Prostate gland (tissue), 2 donors: Measurements from ENCODE around the gene EPGN. TPM values are rescaled to one million over a fixed set of nuclear protein-coding genes. Genes with fewer than 3 reads are reported as not detected.

Experiments used
- DNase-seq: peaks from one replicate; pipeline ENCODE4 v3.0.0-alpha.2; 2019; ENCODE audit warnings: low spot score
- H3K27ac ChIP-seq, 2 donors: fragments of 200-600 bp; sonication (generic); 2 replicates each; pipeline ENCODE4 v1.5.1; 2017 to 2019
- H3K27me3 ChIP-seq: fragments of 200-600 bp; sonication (generic); replicated peaks from 2 replicates; pipeline ENCODE4 v1.5.1; 2019; ENCODE audit not compliant: insufficient read depth
- H3K36me3 ChIP-seq, 2 donors: fragments of 200-600 bp; sonication (generic); 1 replicate in 1 of 2; 2 replicates in 1 of 2; pipeline versions ENCODE4 v1.5.1 to v1.8.1; 2017 to 2019
- H3K4me1 ChIP-seq: fragments of 200-600 bp; sonication (generic); replicated peaks from 2 replicates; pipeline ENCODE4 v1.5.1; 2019
- H3K4me3 ChIP-seq, 2 donors: fragments of 200-600 bp; sonication (generic); 2 replicates each; pipeline ENCODE4 v1.5.1; 2017 to 2019
- H3K9me3 ChIP-seq: fragments of 200-600 bp; sonication (generic); 2 replicates; pipeline ENCODE4 v1.5.1; 2017
- POLR2A ChIP-seq: fragments of 450-650 bp; IDR thresholded peaks from one replicate; pipeline ENCODE4 v1.6.1; 2016; ENCODE audit warnings: antibody characterized with exemption, mild to moderate bottlenecking
- POLR2AphosphoS5 ChIP-seq: sonication (generic); formaldehyde crosslinking; IDR thresholded peaks from one replicate; pipeline ENCODE4 v1.6.1; 2017; ENCODE audit warnings: antibody characterized with exemption
- WGBS: methylation state at CpG from one replicate; pipeline ENCODE4 v1.1.5; 2018; 5-methylcytosine and 5-hydroxymethylcytosine counted together
- intact Hi-C: fragments of 100-400 bp; cut with DNase I; formaldehyde crosslinking; loops from one replicate; pipeline ENCODE4 v1.14.2; 2022
- total RNA-seq, 2 donors: library from RNA; depleted of rRNA; stranded (reverse); fragments of >200 nt; gene quantifications; one replicate each; pipeline ENCODE4 v1.1.0, GENCODE V29; 2016
- TF ChIP-seq, protein P1 (sequence below), 4 experiments: fragments of 200-600 bp in 2 of 4; fragments of 450-650 bp in 2 of 4; sonication (generic) in 2 of 4; IDR thresholded peaks; 1 replicate in 3 of 4; 2 replicates in 1 of 4; pipeline ENCODE4 v1.5.1; 2016 to 2019; ENCODE audit warnings: antibody characterized with exemption in 4 of 4, mild to moderate bottlenecking in 2 of 4, moderate library complexity in 2 of 4

Gene EPGN
- total RNA-seq, 2 donors from 2014 or later = not detected

GRCh38 chr4:74266081-74266480, 42.2 kb upstream of the EPGN start:
- DNase-seq = no peak
- H3K27me3 ChIP-seq = no peaks in the 10 kb centered on the region
- no peaks in the 10 kb centered on the region for H3K4me1 ChIP-seq
- no peaks in the 10 kb centered on the region for H3K36me3 ChIP-seq
- H3K9me3 ChIP-seq = no peaks in the 10 kb centered on the region
- TF ChIP-seq POLR2AphosphoS5 = no peak
- TF ChIP-seq POLR2A = no peak
- TF ChIP-seq, protein P1, sequence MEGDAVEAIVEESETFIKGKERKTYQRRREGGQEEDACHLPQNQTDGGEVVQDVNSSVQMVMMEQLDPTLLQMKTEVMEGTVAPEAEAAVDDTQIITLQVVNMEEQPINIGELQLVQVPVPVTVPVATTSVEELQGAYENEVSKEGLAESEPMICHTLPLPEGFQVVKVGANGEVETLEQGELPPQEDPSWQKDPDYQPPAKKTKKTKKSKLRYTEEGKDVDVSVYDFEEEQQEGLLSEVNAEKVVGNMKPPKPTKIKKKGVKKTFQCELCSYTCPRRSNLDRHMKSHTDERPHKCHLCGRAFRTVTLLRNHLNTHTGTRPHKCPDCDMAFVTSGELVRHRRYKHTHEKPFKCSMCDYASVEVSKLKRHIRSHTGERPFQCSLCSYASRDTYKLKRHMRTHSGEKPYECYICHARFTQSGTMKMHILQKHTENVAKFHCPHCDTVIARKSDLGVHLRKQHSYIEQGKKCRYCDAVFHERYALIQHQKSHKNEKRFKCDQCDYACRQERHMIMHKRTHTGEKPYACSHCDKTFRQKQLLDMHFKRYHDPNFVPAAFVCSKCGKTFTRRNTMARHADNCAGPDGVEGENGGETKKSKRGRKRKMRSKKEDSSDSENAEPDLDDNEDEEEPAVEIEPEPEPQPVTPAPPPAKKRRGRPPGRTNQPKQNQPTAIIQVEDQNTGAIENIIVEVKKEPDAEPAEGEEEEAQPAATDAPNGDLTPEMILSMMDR (IDR thresholded peaks at IDR 0.05) = no peak
- no peak overlapping the region for H3K4me3 ChIP-seq
- no peak overlapping the region for H3K27ac ChIP-seq
- intact Hi-C loops = no loop called here

DNA sequence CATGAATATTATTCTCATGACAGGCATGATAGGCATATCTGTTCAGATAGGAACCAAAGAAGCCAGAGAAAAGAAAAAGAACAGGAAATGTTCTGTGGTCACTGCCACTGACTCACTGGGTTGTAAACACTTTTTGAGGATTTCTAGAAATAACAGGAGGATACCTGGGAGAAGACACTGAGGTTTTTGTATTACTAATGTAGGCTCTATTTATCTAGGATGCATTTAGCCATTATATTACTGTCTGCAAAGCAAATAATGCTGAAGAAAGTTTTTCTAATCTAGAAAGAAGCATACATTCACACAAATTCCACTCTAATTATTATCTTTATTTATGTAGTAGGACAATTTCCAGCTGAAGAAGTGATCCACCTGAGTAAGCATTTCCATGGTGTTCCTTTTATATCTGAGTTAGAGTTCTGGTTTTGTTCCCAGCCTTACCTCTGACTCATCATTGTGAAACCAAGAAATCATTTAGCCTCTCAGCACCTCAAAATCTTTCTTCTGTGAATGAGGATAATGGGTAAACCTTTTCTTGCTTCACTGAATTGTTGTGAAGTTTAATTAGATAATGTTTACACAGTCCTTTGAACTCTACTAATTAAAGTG, 40.2 kb upstream of the EPGN start:
- Histone ChIP-seq H3K27me3 (no peaks in the 10 kb centered on the region), H3K27ac (no peak overlapping the region), H3K9me3 (no peaks in the 10 kb centered on the region), H3K4me3 (no peak overlapping the region), H3K36me3 (no peaks in the 10 kb centered on the region), H3K4me1 (no peaks in the 10 kb centered on the region)
- intact Hi-C loops = no loop called here
- no peak for DNase-seq
- TF ChIP-seq, protein P1 (IDR thresholded peaks at IDR 0.05) = no peak
- TF ChIP-seq POLR2AphosphoS5 (no peak), POLR2A (no peak)

DNA sequence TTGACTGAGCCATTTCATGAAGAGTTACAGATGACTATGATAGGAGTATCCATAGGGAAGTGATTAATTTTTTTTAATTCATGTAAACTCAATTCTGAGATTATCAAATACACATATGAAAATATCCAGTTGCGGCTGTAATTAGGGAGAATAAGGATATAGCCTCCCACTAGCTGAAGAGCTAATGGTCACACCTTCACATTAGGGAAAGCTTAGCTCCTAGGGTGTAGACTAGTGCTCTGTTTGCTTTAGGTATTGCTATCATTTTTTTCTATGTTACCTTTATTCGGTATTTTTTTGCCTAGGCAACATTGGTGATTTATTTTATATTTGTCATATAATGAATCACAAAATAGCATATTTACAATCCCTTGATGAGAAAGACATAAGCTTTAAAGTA, 39.6 kb upstream of the EPGN start:
- H3K9me3 ChIP-seq = no peaks in the 10 kb centered on the region
- H3K4me1 ChIP-seq = no peaks in the 10 kb centered on the region
- TF ChIP-seq POLR2AphosphoS5 (no peak), POLR2A (no peak)
- TF ChIP-seq, protein P1 (IDR thresholded peaks at IDR 0.05) = no peak
- no peaks in the 10 kb centered on the region for H3K36me3 ChIP-seq
- intact Hi-C loops = no loop called here
- H3K27ac ChIP-seq = no peak overlapping the region
- no peak overlapping the region for H3K4me3 ChIP-seq
- H3K27me3 ChIP-seq = no peaks in the 10 kb centered on the region
- 89% methylated on average over 2 of the region's 2 CpGs for WGBS
- DNase-seq = no peak

DNA sequence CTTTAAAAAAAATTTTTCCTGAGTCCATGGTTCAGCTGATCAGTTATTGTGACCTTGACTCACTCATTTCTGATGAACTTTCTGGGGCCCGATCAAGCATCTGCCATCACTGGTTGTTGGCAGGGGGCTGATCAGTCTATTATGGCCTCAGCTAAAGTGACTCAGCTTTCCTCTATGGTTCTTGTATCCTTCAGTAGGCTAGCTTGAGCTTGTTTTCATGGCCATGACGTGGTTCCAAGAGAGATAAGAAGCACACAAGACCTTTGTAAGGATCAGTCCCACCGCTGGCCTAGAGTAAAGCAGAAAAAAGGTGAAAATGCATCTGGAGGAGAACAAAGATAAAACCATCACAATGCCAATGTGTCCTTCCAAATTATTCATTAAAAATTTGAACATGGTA, 29.8 kb upstream of the EPGN start:
- intact Hi-C loops = no loop called here
- no peak overlapping the region for H3K4me3 ChIP-seq
- no peaks in the 10 kb centered on the region for H3K36me3 ChIP-seq
- H3K27me3 ChIP-seq = no peaks in the 10 kb centered on the region
- no peak overlapping the region for H3K27ac ChIP-seq
- H3K9me3 ChIP-seq = no peaks in the 10 kb centered on the region
- DNase-seq = no peak
- TF ChIP-seq POLR2AphosphoS5 (no peak), POLR2A (no peak)
- TF ChIP-seq, protein P1 (IDR thresholded peaks at IDR 0.05) = no peak
- H3K4me1 ChIP-seq = no peaks in the 10 kb centered on the region
- 85% methylated on average over 3 of the region's 3 CpGs for WGBS

GRCh38 chr4:74279716-74280115, 28.6 kb upstream of the EPGN start:
- H3K4me1 ChIP-seq = no peaks in the 10 kb centered on the region
- H3K9me3 ChIP-seq = no peaks in the 10 kb centered on the region
- no peaks in the 10 kb centered on the region for H3K36me3 ChIP-seq
- DNase-seq = no peak
- TF ChIP-seq POLR2AphosphoS5 = no peak
- TF ChIP-seq POLR2A = no peak
- TF ChIP-seq, protein P1 (IDR thresholded peaks at IDR 0.05) = no peak
- intact Hi-C loops = no loop called here
- H3K27me3 ChIP-seq = no peaks in the 10 kb centered on the region
- WGBS = 88% methylated on average over 3 of the region's 3 CpGs
- H3K27ac ChIP-seq = no peak overlapping the region
- H3K4me3 ChIP-seq = no peak overlapping the region
